ENCODE results near the gene ARF3. TPM values are rescaled to one million over a fixed set of nuclear protein-coding genes. Genes with fewer than 3 reads are reported as not detected.

The ARF3 gene
- total RNA-seq, 1 experiment from 2014 or later = 224 TPM

GRCh38 chr12:48946205-48946604 is 11.1 kb downstream of the ARF3 start:
- no peak overlapping the region for H3K4me3 ChIP-seq (ENCODE audit: low read depth in 2 of 2, low read length in 2 of 2)
- ATAC-seq = no peak
- no peak overlapping the region for H3K27ac ChIP-seq (ENCODE audit: low read length)
- CTCF ChIA-PET = no interaction called here
- no peaks in the 10 kb centered on the region for H3K27me3 ChIP-seq (ENCODE audit: control insufficient read depth, insufficient read depth, low read length)
- POLR2A ChIA-PET = interaction anchor here (0.6 kb wide), 1 partner anchor 47 kb away, joined by 3 read pairs; no protein-coding TSS in a partner anchor
- H3K36me3 ChIP-seq (ENCODE audit: control insufficient read depth, insufficient read depth, low read length) = 0 out of 2 replicates have a peak, but pooled peaks cover 5% of the 10 kb centered on the region
- intact Hi-C loops (cut with micrococcal nuclease; ENCODE audit: unreplicated experiment) = no loop called here
- no peak for DNase-seq (ENCODE audit: low read depth, low spot score)
- no peak for TF ChIP-seq TCF7L2 (IDR thresholded peaks at IDR 0.05; ENCODE audit: low read depth, low read length)
- TF ChIP-seq REST (IDR thresholded peaks at IDR 0.05; ENCODE audit: insufficient read depth in 1 of 2, low read depth in 2 of 2, low read length in 1 of 2) = no peak
- no peak for TF ChIP-seq CTCF (IDR thresholded peaks at IDR 0.05)
- no peak for TF ChIP-seq SIN3A (IDR thresholded peaks at IDR 0.05; ENCODE audit: borderline replicate concordance, insufficient read depth, low read depth, low read length)
- TF ChIP-seq POLR2AphosphoS5 (IDR thresholded peaks at IDR 0.05; ENCODE audit: low read depth, low read length) = no peak
- in situ Hi-C loops (cut with HindIII; ENCODE audit: low pct_unique_long_range_greater_than_20kb, low sequenced_read_pairs) = no loop called here
- no peaks in the 10 kb centered on the region for H3K9me3 ChIP-seq (ENCODE audit: control insufficient read depth, insufficient read depth, low read depth, low read length)
- BruUV-seq (replicated peaks) = TSS peak; percentile 53
- H3K4me1 ChIP-seq (ENCODE audit: control insufficient read depth, insufficient read depth, low read length) = no peaks in the 10 kb centered on the region

- CTCF ChIA-PET = no interaction called here
- H3K27me3 ChIP-seq (ENCODE audit: control insufficient read depth, insufficient read depth, low read length) = no peaks in the 10 kb centered on the region
- H3K4me3 ChIP-seq (ENCODE audit: low read depth in 2 of 2, low read length in 2 of 2) = no peak overlapping the region
- H3K36me3 ChIP-seq (ENCODE audit: control insufficient read depth, insufficient read depth, low read length) = peaks cover 5% of the 10 kb centered on the region
- no peaks in the 10 kb centered on the region for H3K4me1 ChIP-seq (ENCODE audit: control insufficient read depth, insufficient read depth, low read length)
- BruUV-seq (replicated peaks) = no TSS peak
- ATAC-seq = no peak
- in situ Hi-C loops (cut with HindIII; ENCODE audit: low pct_unique_long_range_greater_than_20kb, low sequenced_read_pairs) = no loop called here
- intact Hi-C loops (cut with micrococcal nuclease; ENCODE audit: unreplicated experiment) = no loop called here
- no peak overlapping the region for H3K27ac ChIP-seq (ENCODE audit: low read length)
- POLR2A ChIA-PET = no interaction called here
- no peaks in the 10 kb centered on the region for H3K9me3 ChIP-seq (ENCODE audit: control insufficient read depth, insufficient read depth, low read depth, low read length)
- TF ChIP-seq REST (IDR thresholded peaks at IDR 0.05; ENCODE audit: insufficient read depth in 1 of 2, low read depth in 2 of 2, low read length in 1 of 2) (no peak), SIN3A (IDR thresholded peaks at IDR 0.05; ENCODE audit: borderline replicate concordance, insufficient read depth, low read depth, low read length) (no peak), TCF7L2 (IDR thresholded peaks at IDR 0.05; ENCODE audit: low read depth, low read length) (no peak), CTCF (IDR thresholded peaks at IDR 0.05) (no peak), POLR2AphosphoS5 (IDR thresholded peaks at IDR 0.05; ENCODE audit: low read depth, low read length) (no peak)
- DNase-seq (ENCODE audit: low read depth, low spot score) = no peak
These were observed 14.1 kb downstream of the ARF3 start for GRCh38 chr12:48943221-48943620.

Measured in Panc1 (cell line).